Heart left ventricle (tissue), 13 donors: Measurements from ENCODE around the gene CFAP300.

ENCODE experiments used
- CTCF ChIP-seq, 12 donors: fragments of 200-600 bp; sonication (generic) in 4 of 12; IDR thresholded peaks; one replicate each; pipeline versions ENCODE4 v1.5.0 to v1.8.0; 2018 to 2022; ENCODE audit warnings: antibody characterized with exemption in 12 of 12, mild to moderate bottlenecking in 5 of 12
- POLR2A ChIP-seq, 2 donors: fragments of 450-650 bp; IDR thresholded peaks; one replicate each; pipeline ENCODE4 v1.6.1; 2017; ENCODE audit warnings: antibody characterized with exemption in 2 of 2, mild to moderate bottlenecking in 2 of 2, moderate library complexity in 2 of 2
- donor health status: ischemic (EF 13 %, LVEDD 7.1; RV severe dilation, severe dysfunction).
- donor health status: DM: no; HTN: yes; CAD: no.
- donor health status: DM: no; HTN: no; CAD: no.
- donor health status: ischemic (EF 25% LVEDD 6.9; RV normal size, moderate dysfunction).
- donor health status: ischemic (EF 25% LVEDD 5.7; RV mildly dilated, moderate dysfunction).
- donor health status: ischemic (EF 35%, LVEDD 5.7; RV mildly dilated, moderate dysfunction).
- donor health status: nonischemic (EF 11% LVEDD 7.7; RV severe dilation, severe dysfunction).
- donor health status: DM: yes; HTN: yes; CAD: no.
- donor health status: PGD.
- donor health status: ischemic (EF 29% LVEDD 5.4; RV normal size, mild dysfunction).
- donor health status: nonischemic (EF 23%, LVEDD 6.1; RV moderate dilation, normal function).

GRCh38 chr11:102012946-102013345 lies 34.3 kb upstream of the CFAP300 start:
- TF ChIP-seq CTCF (IDR thresholded peaks at IDR 0.05) (no peak), POLR2A (IDR thresholded peaks at IDR 0.05) (no peak)
